Measurements from ENCODE around the gene ZNF436.

The ZNF436 gene

GRCh38 chr1:23401313-23401712, 31.7 kb upstream of the ZNF436 start:
- Histone ChIP-seq H3K9ac (ENCODE audit: low read length) (no peak overlapping the region), H3K27me3 (ENCODE audit: control insufficient read depth, insufficient read depth, low read length) (peaks cover 96% of the 10 kb centered on the region), H3K9me3 (ENCODE audit: control insufficient read depth, low read depth, low read length) (no peaks in the 10 kb centered on the region)

GRCh38 chr1:23400324-23401114, 30.9 kb upstream of the ZNF436 start:
- Histone ChIP-seq H3K9me3 (ENCODE audit: control insufficient read depth, low read depth, low read length) (no peaks in the 10 kb centered on the region), H3K9ac (ENCODE audit: low read length) (no peak overlapping the region), H3K4me3 (ENCODE audit: low read length) (no peak overlapping the region), H3K36me3 (ENCODE audit: control insufficient read depth, low read depth, low read length) (no peaks in the 10 kb centered on the region), H3K27ac (ENCODE audit: low read length) (no peak overlapping the region), H3K4me1 (ENCODE audit: control insufficient read depth, low read depth, low read length) (no peaks in the 10 kb centered on the region), H3K27me3 (ENCODE audit: control insufficient read depth, insufficient read depth, low read length) (peaks cover 96% of the 10 kb centered on the region)

More at GRCh38 chr1:23401313-23401712, 31.7 kb upstream of the ZNF436 start:
- no peak overlapping the region for H3K4me3 ChIP-seq (ENCODE audit: low read length)
- H3K36me3 ChIP-seq (ENCODE audit: control insufficient read depth, low read depth, low read length): no peaks in the 10 kb centered on the region
- no peaks in the 10 kb centered on the region for H3K4me1 ChIP-seq (ENCODE audit: control insufficient read depth, low read depth, low read length)
- H3K27ac ChIP-seq (ENCODE audit: low read length): no peak overlapping the region

- H3K9me3 ChIP-seq (ENCODE audit: control insufficient read depth, low read depth, low read length): no peaks in the 10 kb centered on the region
- peaks cover 9% of the 10 kb centered on the region for H3K4me1 ChIP-seq (ENCODE audit: control insufficient read depth, low read depth, low read length)
- peaks cover 91% of the 10 kb centered on the region for H3K27me3 ChIP-seq (ENCODE audit: control insufficient read depth, insufficient read depth, low read length)
- H3K27ac ChIP-seq (ENCODE audit: low read length): no peak overlapping the region
- H3K4me3 ChIP-seq (ENCODE audit: low read length): no peak overlapping the region
- H3K9ac ChIP-seq (ENCODE audit: low read length): no peak overlapping the region
- H3K36me3 ChIP-seq (ENCODE audit: control insufficient read depth, low read depth, low read length): no peaks in the 10 kb centered on the region
Measured at GRCh38 chr1:23399229-23399628, 29.6 kb upstream of the ZNF436 start.

DNA sequence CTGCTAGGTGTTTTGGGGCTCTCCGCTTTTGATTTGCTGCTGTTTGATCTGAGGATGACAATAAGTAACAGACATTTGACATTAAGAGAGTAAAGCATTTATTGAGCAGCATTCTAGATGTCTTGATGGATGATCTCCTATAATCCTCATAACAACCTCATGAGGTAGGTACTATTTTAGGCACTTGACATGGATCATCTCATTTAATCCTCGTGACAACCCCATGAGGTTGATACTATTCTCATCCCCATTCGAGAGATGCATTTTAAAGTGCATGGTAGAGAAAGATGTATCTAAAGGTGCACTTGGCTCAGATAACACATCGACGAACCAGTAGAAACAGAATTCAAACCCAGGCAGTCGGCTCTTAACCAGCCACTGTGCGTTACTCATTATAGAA, 28.3 kb upstream of the ZNF436 start:
- Histone ChIP-seq H3K27me3 (ENCODE audit: control insufficient read depth, insufficient read depth, low read length) (peaks cover 93% of the 10 kb centered on the region), H3K4me1 (ENCODE audit: control insufficient read depth, low read depth, low read length) (peaks cover 10% of the 10 kb centered on the region), H3K4me3 (ENCODE audit: low read length) (no peak overlapping the region), H3K9ac (ENCODE audit: low read length) (no peak overlapping the region), H3K27ac (ENCODE audit: low read length) (no peak overlapping the region), H3K36me3 (ENCODE audit: control insufficient read depth, low read depth, low read length) (no peaks in the 10 kb centered on the region), H3K9me3 (ENCODE audit: control insufficient read depth, low read depth, low read length) (no peaks in the 10 kb centered on the region)

DNA sequence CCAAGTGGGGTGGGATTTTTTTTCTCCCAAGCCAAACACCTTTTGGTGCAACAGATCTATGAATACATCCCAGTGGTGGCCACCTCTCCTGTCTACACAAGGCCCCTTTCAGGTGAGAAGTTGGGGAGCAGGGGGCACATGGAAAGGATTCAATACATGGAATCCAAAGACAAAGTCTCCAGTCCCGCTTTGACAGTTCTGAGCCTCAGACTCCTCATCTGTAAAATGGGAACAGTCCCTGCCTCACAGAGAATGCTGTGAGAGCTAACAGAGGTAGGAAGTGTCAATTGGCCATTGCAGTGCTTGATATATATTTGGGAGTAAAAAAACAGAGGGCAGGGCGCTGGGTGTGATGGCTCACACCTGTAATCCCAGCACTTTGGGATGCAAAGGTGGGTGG, 26.7 kb upstream of the ZNF436 start:
- Histone ChIP-seq H3K27ac (ENCODE audit: low read length) (no peak overlapping the region), H3K27me3 (ENCODE audit: control insufficient read depth, insufficient read depth, low read length) (peaks cover 92% of the 10 kb centered on the region), H3K36me3 (ENCODE audit: control insufficient read depth, low read depth, low read length) (no peaks in the 10 kb centered on the region), H3K9ac (ENCODE audit: low read length) (no peak overlapping the region), H3K9me3 (ENCODE audit: control insufficient read depth, low read depth, low read length) (no peaks in the 10 kb centered on the region), H3K4me3 (ENCODE audit: low read length) (no peak overlapping the region), H3K4me1 (ENCODE audit: control insufficient read depth, low read depth, low read length) (peaks cover 10% of the 10 kb centered on the region)

GRCh38 chr1:23395849-23396248, 26.2 kb upstream of the ZNF436 start:
- peaks cover 10% of the 10 kb centered on the region for H3K4me1 ChIP-seq (ENCODE audit: control insufficient read depth, low read depth, low read length)
- no peak overlapping the region for H3K9ac ChIP-seq (ENCODE audit: low read length)
- H3K27me3 ChIP-seq (ENCODE audit: control insufficient read depth, insufficient read depth, low read length): peaks cover 92% of the 10 kb centered on the region
- H3K36me3 ChIP-seq (ENCODE audit: control insufficient read depth, low read depth, low read length): no peaks in the 10 kb centered on the region
- H3K4me3 ChIP-seq (ENCODE audit: low read length): no peak overlapping the region
- no peaks in the 10 kb centered on the region for H3K9me3 ChIP-seq (ENCODE audit: control insufficient read depth, low read depth, low read length)
- no peak overlapping the region for H3K27ac ChIP-seq (ENCODE audit: low read length)

- Histone ChIP-seq H3K9ac (ENCODE audit: low read length) (no peak overlapping the region), H3K27ac (ENCODE audit: low read length) (no peak overlapping the region), H3K9me3 (ENCODE audit: control insufficient read depth, low read depth, low read length) (no peaks in the 10 kb centered on the region), H3K4me1 (ENCODE audit: control insufficient read depth, low read depth, low read length) (peaks cover 10% of the 10 kb centered on the region), H3K4me3 (ENCODE audit: low read length) (no peak overlapping the region), H3K36me3 (ENCODE audit: control insufficient read depth, low read depth, low read length) (no peaks in the 10 kb centered on the region), H3K27me3 (ENCODE audit: control insufficient read depth, insufficient read depth, low read length) (peaks cover 92% of the 10 kb centered on the region)
Measured at GRCh38 chr1:23395154-23395724, 25.6 kb upstream of the ZNF436 start.

GRCh38 chr1:23394684-23395083, 25.0 kb upstream of the ZNF436 start:
- Histone ChIP-seq H3K36me3 (ENCODE audit: control insufficient read depth, low read depth, low read length) (no peaks in the 10 kb centered on the region), H3K9me3 (ENCODE audit: control insufficient read depth, low read depth, low read length) (no peaks in the 10 kb centered on the region), H3K9ac (ENCODE audit: low read length) (no peak overlapping the region), H3K4me3 (ENCODE audit: low read length) (no peak overlapping the region), H3K4me1 (ENCODE audit: control insufficient read depth, low read depth, low read length) (peaks cover 10% of the 10 kb centered on the region), H3K27me3 (ENCODE audit: control insufficient read depth, insufficient read depth, low read length) (peaks cover 92% of the 10 kb centered on the region), H3K27ac (ENCODE audit: low read length) (no peak overlapping the region)

DNA sequence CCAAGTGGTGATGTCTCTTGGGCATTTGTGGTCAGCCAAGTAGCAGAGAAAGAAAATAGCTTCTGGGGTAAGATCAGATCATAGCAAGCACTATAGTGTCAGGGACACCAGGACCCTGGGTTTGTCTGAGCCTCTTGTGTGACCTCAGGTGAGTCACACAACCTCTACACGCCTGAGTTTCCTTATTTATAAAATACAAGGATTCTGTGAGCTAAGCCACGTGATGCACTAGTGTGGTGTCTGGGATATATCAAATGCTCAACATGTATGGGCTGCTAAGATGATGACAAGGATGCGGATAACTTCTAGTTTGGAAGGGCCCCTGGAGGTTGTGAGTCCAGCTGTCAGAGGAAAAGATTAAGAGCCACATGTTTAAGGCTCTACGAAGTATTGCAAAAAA, 24.5 kb upstream of the ZNF436 start:
- Histone ChIP-seq H3K27me3 (ENCODE audit: control insufficient read depth, insufficient read depth, low read length) (peaks cover 92% of the 10 kb centered on the region), H3K9ac (ENCODE audit: low read length) (no peak overlapping the region), H3K4me1 (ENCODE audit: control insufficient read depth, low read depth, low read length) (peaks cover 10% of the 10 kb centered on the region), H3K27ac (ENCODE audit: low read length) (no peak overlapping the region), H3K36me3 (ENCODE audit: control insufficient read depth, low read depth, low read length) (no peaks in the 10 kb centered on the region), H3K4me3 (ENCODE audit: low read length) (no peak overlapping the region), H3K9me3 (ENCODE audit: control insufficient read depth, low read depth, low read length) (no peaks in the 10 kb centered on the region)

DNA sequence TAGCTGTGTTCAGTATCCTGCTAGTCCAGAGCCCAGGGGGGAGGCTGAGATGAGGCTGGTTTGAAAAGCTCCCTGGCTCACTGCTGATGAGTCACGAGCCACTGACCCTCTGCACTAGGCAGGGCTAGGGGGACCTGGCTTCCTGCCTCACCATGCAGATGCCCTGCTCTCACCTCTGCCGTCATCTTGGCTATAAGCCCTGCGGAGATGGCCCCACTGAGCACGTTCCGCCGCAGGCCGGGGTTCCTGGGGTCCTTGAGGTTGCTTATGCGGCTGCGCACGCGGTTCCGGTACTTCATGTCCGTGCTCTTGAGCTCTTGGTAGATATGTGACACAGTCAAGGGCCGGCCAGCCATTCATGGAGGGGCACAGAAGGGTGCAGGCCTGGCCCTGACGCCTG, 24.1 kb upstream of the ZNF436 start:
- H3K4me3 ChIP-seq (ENCODE audit: low read length): no peak overlapping the region
- H3K9me3 ChIP-seq (ENCODE audit: control insufficient read depth, low read depth, low read length): no peaks in the 10 kb centered on the region
- H3K27ac ChIP-seq (ENCODE audit: low read length): no peak overlapping the region
- peaks cover 10% of the 10 kb centered on the region for H3K4me1 ChIP-seq (ENCODE audit: control insufficient read depth, low read depth, low read length)
- H3K27me3 ChIP-seq (ENCODE audit: control insufficient read depth, insufficient read depth, low read length): peaks cover 94% of the 10 kb centered on the region
- no peaks in the 10 kb centered on the region for H3K36me3 ChIP-seq (ENCODE audit: control insufficient read depth, low read depth, low read length)
- no peak overlapping the region for H3K9ac ChIP-seq (ENCODE audit: low read length)

DNA sequence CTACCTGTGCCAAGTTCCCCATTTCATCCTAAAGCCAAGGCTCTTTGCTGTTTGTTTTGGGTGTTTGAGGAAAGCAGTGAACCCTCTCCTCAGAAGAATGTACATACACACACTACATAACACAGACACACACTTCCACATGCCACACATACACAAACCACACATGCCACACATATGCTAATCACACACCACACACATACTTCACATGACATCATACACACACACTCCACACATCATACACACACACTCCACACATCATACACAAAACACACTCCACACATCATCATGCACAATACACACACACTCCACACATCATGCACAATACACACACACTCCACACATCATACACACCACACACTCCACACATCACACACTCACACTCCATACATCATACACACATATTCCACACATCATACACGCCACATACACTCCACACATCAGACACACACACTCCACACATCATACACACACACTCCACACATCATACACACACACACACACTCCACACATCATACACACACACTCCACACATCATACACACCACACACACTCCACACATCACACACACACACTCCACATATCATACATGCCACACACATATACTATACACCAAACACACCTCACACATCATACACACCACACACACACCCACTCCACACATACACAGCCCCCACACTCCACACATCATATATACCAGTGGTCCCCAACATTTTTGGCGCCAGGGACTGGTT, 22.7 kb upstream of the ZNF436 start:
- Histone ChIP-seq H3K27me3 (ENCODE audit: control insufficient read depth, insufficient read depth, low read length) (peaks cover 94% of the 10 kb centered on the region), H3K27ac (ENCODE audit: low read length) (no peak overlapping the region), H3K9ac (ENCODE audit: low read length) (no peak overlapping the region), H3K4me3 (ENCODE audit: low read length) (no peak overlapping the region), H3K9me3 (ENCODE audit: control insufficient read depth, low read depth, low read length) (no peaks in the 10 kb centered on the region), H3K4me1 (ENCODE audit: control insufficient read depth, low read depth, low read length) (peaks cover 10% of the 10 kb centered on the region), H3K36me3 (ENCODE audit: control insufficient read depth, low read depth, low read length) (no peaks in the 10 kb centered on the region)
